ENCODE data around the gene CDH4.

CDH4 gene

DNA sequence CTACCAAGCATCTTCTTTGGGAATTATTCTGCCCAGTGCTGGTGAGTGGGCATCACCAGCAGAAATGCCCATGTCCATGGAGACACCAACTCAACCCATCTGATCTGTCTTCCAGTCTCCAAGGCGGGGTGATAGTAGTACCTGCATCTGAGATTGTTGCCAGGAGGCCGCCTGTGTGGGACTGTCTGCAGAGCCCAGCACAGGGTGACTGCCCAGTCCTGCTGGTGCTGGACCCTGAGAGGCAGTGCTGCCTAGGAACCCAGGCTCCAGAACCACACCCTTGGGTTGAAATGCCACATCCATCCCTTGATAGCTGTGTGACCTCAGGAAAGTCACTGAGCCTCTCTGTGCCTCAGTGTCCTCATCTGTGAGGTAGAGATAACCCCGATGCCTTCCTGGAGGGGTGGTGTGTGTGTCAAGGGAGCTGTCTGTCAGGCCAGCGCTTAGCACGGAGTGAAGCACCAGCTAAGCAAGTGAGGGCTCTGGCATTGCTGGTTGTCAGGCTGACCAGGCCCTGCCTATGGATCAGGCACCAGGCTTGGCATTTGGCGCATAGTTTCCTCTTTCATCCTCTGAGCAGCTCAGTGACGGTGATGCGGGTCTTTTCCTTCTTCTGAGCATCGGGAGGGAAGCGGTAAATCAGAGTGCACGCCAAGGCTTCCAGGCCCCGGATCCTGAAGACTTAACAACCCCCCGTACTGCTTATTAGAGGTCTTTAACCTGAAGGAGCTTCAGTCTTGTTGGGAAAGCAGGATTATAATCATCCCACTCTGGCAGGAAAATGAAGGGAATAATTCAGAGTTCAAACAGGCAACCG is 268.2 kb downstream of the CDH4 start:
- Histone ChIP-seq H3K9me3 (ENCODE audit: control insufficient read depth in 1 of 2, low read length in 2 of 2) (no peaks in the 10 kb centered on the region), H3K27ac (ENCODE audit: low read length) (no peak overlapping the region), H3K27me3 (ENCODE audit: low read depth, low read length) (no peaks in the 10 kb centered on the region), H3K4me3 (ENCODE audit: low read depth in 1 of 2, low read length in 2 of 2) (no peak overlapping the region), H3K36me3 (ENCODE audit: control insufficient read depth in 1 of 2, insufficient read depth in 2 of 2, low read length in 2 of 2) (no peaks in the 10 kb centered on the region), H3K4me1 (ENCODE audit: control insufficient read depth in 1 of 2, insufficient read depth in 2 of 2, low read length in 2 of 2) (no peaks in the 10 kb centered on the region)

GRCh38 chr20:61520893-61521460 is 268.9 kb downstream of the CDH4 start:
- Histone ChIP-seq H3K27me3 (ENCODE audit: low read depth, low read length) (no peaks in the 10 kb centered on the region), H3K36me3 (ENCODE audit: control insufficient read depth in 1 of 2, insufficient read depth in 2 of 2, low read length in 2 of 2) (no peaks in the 10 kb centered on the region)

DNA sequence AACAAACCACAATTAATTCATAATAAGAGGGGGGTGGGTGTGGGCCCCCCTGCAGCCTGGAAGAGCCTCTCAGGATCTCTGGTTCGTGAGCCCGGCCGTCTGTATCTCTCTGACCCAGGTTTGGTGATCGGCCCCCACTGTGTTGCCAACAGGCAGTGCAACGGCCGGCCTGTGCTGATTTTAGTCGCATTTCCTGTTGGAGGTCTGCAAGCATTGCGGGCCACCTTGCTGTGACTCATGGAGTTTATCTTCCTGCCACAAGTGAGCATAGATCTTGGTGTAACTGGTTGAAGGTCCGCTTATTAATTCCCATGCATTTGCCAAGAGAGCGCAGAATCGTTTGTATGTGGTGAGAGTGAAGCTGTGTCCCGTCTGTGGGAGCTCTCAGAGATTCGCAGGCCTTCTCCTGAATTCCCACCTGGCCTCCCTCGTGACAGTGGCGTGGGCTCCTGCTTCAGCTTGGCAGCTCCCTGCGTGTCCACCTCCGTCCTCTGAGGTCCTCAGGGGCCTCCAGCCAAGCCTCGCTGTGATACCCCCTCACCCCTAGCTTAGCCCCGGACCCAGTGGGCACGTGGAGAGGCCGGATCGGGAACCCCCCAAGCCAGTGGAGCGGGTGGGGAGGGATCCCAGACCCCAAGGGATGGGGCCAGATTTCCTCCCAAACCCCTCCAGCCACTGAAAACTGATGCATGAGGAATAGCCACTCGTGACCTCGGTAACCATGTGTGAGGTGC is 269.8 kb downstream of the CDH4 start:
- no peak overlapping the region for H3K4me3 ChIP-seq (ENCODE audit: low read depth in 1 of 2, low read length in 2 of 2)
- no peaks in the 10 kb centered on the region for H3K4me1 ChIP-seq (ENCODE audit: control insufficient read depth in 1 of 2, insufficient read depth in 2 of 2, low read length in 2 of 2)
- no peak overlapping the region for H3K27ac ChIP-seq (ENCODE audit: low read length)
- H3K9me3 ChIP-seq (ENCODE audit: control insufficient read depth in 1 of 2, low read length in 2 of 2) = no peaks in the 10 kb centered on the region
- no peaks in the 10 kb centered on the region for H3K27me3 ChIP-seq (ENCODE audit: low read depth, low read length)
- no peaks in the 10 kb centered on the region for H3K36me3 ChIP-seq (ENCODE audit: control insufficient read depth in 1 of 2, insufficient read depth in 2 of 2, low read length in 2 of 2)

More at GRCh38 chr20:61520893-61521460, 268.9 kb downstream of the CDH4 start:
- Histone ChIP-seq H3K4me3 (ENCODE audit: low read depth in 1 of 2, low read length in 2 of 2) (no peak overlapping the region), H3K27ac (ENCODE audit: low read length) (no peak overlapping the region), H3K9me3 (ENCODE audit: control insufficient read depth in 1 of 2, low read length in 2 of 2) (no peaks in the 10 kb centered on the region), H3K4me1 (ENCODE audit: control insufficient read depth in 1 of 2, insufficient read depth in 2 of 2, low read length in 2 of 2) (no peaks in the 10 kb centered on the region)

GRCh38 chr20:61522498-61523090 is 270.5 kb downstream of the CDH4 start:
- no peaks in the 10 kb centered on the region for H3K27me3 ChIP-seq (ENCODE audit: low read depth, low read length)
- no peaks in the 10 kb centered on the region for H3K9me3 ChIP-seq (ENCODE audit: control insufficient read depth in 1 of 2, low read length in 2 of 2)
- H3K27ac ChIP-seq (ENCODE audit: low read length) = no peak overlapping the region
- H3K4me1 ChIP-seq (ENCODE audit: control insufficient read depth in 1 of 2, insufficient read depth in 2 of 2, low read length in 2 of 2) = no peaks in the 10 kb centered on the region
- no peak overlapping the region for H3K4me3 ChIP-seq (ENCODE audit: low read depth in 1 of 2, low read length in 2 of 2)
- H3K36me3 ChIP-seq (ENCODE audit: control insufficient read depth in 1 of 2, insufficient read depth in 2 of 2, low read length in 2 of 2) = no peaks in the 10 kb centered on the region

- no peaks in the 10 kb centered on the region for H3K27me3 ChIP-seq (ENCODE audit: low read depth, low read length)
- H3K4me1 ChIP-seq (ENCODE audit: control insufficient read depth in 1 of 2, insufficient read depth in 2 of 2, low read length in 2 of 2) = no peaks in the 10 kb centered on the region
- H3K9me3 ChIP-seq (ENCODE audit: control insufficient read depth in 1 of 2, low read length in 2 of 2) = no peaks in the 10 kb centered on the region
- no peak overlapping the region for H3K27ac ChIP-seq (ENCODE audit: low read length)
- no peaks in the 10 kb centered on the region for H3K36me3 ChIP-seq (ENCODE audit: control insufficient read depth in 1 of 2, insufficient read depth in 2 of 2, low read length in 2 of 2)
- H3K4me3 ChIP-seq (ENCODE audit: low read depth in 1 of 2, low read length in 2 of 2) = no peak overlapping the region
Observed at GRCh38 chr20:61523145-61523544, 271.1 kb downstream of the CDH4 start.

DNA sequence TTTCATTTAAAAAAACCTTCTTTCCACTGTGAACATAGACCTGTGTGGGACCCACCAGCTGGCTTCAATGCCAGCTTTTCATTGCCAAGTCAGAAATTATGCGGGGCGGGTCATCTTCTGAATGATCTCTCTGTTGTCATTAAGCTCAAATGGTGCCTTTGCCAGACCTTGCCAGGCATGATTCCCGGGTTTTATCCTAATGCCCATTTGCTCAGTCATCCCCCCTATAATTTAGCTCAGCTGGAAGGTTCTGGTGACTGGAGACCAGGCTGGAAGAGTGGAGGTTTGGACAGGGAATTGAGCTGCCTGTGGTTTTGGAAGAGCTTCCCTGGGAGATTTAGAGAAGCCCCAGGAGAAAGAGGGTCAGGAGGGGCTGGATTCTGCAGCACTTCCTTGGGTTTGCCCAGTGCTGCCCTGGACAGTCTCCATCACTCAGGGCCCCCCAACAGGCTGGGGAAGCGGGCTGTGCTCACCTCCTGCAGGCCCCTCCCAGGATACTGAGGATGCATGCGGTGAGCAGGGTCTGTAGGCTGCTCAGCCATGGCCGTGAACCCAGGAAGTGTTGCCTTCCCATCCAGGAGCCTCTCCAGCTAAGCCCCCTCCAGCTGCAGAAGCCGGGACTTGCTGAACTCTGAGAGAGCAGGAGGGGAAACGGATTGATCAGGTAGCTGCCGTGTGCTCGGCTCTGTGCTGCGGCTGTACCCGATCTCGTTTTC is 273.0 kb downstream of the CDH4 start:
- H3K27ac ChIP-seq (ENCODE audit: low read length) = no peak overlapping the region
- H3K4me1 ChIP-seq (ENCODE audit: control insufficient read depth in 1 of 2, insufficient read depth in 2 of 2, low read length in 2 of 2) = no peaks in the 10 kb centered on the region
- no peaks in the 10 kb centered on the region for H3K36me3 ChIP-seq (ENCODE audit: control insufficient read depth in 1 of 2, insufficient read depth in 2 of 2, low read length in 2 of 2)
- no peaks in the 10 kb centered on the region for H3K9me3 ChIP-seq (ENCODE audit: control insufficient read depth in 1 of 2, low read length in 2 of 2)
- no peak overlapping the region for H3K4me3 ChIP-seq (ENCODE audit: low read depth in 1 of 2, low read length in 2 of 2)
- no peaks in the 10 kb centered on the region for H3K27me3 ChIP-seq (ENCODE audit: low read depth, low read length)

DNA sequence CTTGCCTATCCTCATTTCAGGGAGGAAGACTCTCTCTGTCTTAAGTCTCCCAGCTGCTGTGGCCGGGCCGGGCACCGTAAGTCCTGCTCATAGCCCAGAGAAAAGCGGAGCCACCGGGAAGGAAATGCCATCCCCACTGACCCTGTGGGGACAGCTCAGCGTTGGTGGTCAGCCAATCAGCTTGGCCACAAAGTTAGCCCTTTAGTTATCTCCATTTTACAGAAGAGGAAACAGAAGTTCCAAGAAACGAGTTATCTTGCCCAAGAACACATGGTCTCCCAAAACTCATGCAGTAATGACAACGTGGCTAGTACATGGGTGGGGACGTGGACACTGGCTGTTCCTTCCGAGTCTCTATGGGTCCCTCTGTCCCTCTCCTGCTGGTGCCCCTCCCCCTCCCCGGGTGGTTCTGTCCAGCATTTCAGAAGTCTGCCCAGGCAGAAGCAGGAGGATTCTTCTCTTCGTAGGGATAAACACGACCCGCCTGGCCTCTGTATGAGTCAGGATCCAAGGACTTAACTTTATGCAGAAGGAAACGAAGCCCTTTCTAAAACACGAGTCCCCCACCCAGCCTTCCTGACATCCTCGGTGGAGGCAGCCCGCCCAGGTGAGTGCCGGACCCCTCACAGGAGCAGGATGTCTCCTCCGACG is 273.8 kb downstream of the CDH4 start:
- no peaks in the 10 kb centered on the region for H3K36me3 ChIP-seq (ENCODE audit: control insufficient read depth in 1 of 2, insufficient read depth in 2 of 2, low read length in 2 of 2)
- H3K27ac ChIP-seq (ENCODE audit: low read length) = no peak overlapping the region
- no peak overlapping the region for H3K4me3 ChIP-seq (ENCODE audit: low read depth in 1 of 2, low read length in 2 of 2)
- no peaks in the 10 kb centered on the region for H3K4me1 ChIP-seq (ENCODE audit: control insufficient read depth in 1 of 2, insufficient read depth in 2 of 2, low read length in 2 of 2)
- no peaks in the 10 kb centered on the region for H3K27me3 ChIP-seq (ENCODE audit: low read depth, low read length)
- no peaks in the 10 kb centered on the region for H3K9me3 ChIP-seq (ENCODE audit: control insufficient read depth in 1 of 2, low read length in 2 of 2)

GRCh38 chr20:61526907-61527306 is 274.8 kb downstream of the CDH4 start:
- Histone ChIP-seq H3K4me1 (ENCODE audit: control insufficient read depth in 1 of 2, insufficient read depth in 2 of 2, low read length in 2 of 2) (no peaks in the 10 kb centered on the region), H3K27me3 (ENCODE audit: low read depth, low read length) (no peaks in the 10 kb centered on the region), H3K9me3 (ENCODE audit: control insufficient read depth in 1 of 2, low read length in 2 of 2) (no peaks in the 10 kb centered on the region), H3K4me3 (ENCODE audit: low read depth in 1 of 2, low read length in 2 of 2) (no peak overlapping the region), H3K36me3 (ENCODE audit: control insufficient read depth in 1 of 2, insufficient read depth in 2 of 2, low read length in 2 of 2) (no peaks in the 10 kb centered on the region), H3K27ac (ENCODE audit: low read length) (no peak overlapping the region)

DNA sequence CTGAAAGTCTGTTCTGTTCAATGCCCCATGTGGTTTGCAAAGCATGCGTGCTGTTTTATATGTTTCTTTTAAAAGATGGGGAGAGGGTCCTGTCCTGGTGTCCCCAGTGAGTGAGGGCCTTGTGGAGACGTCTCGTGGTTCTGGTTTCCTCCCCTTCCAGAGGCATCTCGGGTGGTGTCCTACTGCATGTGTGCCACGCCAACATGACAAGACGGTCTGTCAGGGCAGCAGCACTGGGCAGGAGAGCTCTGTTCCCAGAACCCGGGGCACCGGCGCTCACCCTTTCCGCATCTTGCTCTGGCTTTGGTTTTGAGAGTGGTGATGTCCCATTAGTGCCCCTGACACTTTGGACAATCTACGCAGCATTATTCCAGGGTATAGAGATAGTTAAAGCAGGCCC is 275.6 kb downstream of the CDH4 start:
- Histone ChIP-seq H3K27ac (ENCODE audit: low read length) (no peak overlapping the region), H3K27me3 (ENCODE audit: low read depth, low read length) (no peaks in the 10 kb centered on the region), H3K36me3 (ENCODE audit: control insufficient read depth in 1 of 2, insufficient read depth in 2 of 2, low read length in 2 of 2) (no peaks in the 10 kb centered on the region), H3K4me3 (ENCODE audit: low read depth in 1 of 2, low read length in 2 of 2) (no peak overlapping the region), H3K4me1 (ENCODE audit: control insufficient read depth in 1 of 2, insufficient read depth in 2 of 2, low read length in 2 of 2) (no peaks in the 10 kb centered on the region), H3K9me3 (ENCODE audit: control insufficient read depth in 1 of 2, low read length in 2 of 2) (no peaks in the 10 kb centered on the region)

GRCh38 chr20:61528591-61528990 is 276.5 kb downstream of the CDH4 start:
- Histone ChIP-seq H3K9me3 (ENCODE audit: control insufficient read depth in 1 of 2, low read length in 2 of 2) (no peaks in the 10 kb centered on the region), H3K27me3 (ENCODE audit: low read depth, low read length) (no peaks in the 10 kb centered on the region), H3K27ac (ENCODE audit: low read length) (no peak overlapping the region), H3K4me3 (ENCODE audit: low read depth in 1 of 2, low read length in 2 of 2) (no peak overlapping the region), H3K4me1 (ENCODE audit: control insufficient read depth in 1 of 2, insufficient read depth in 2 of 2, low read length in 2 of 2) (no peaks in the 10 kb centered on the region), H3K36me3 (ENCODE audit: control insufficient read depth in 1 of 2, insufficient read depth in 2 of 2, low read length in 2 of 2) (no peaks in the 10 kb centered on the region)
